Dendritic cell treated with granulocyte-macrophage colony-stimulating factor and Interleukin-4, amounts not matched to agents 40 ng/mL and 50 ng/mL, for 4 days (primary cell): ENCODE results near the gene MEGF11.

ENCODE experiments used
- H3K27ac Mint-ChIP-seq: one replicate; pipeline ENCODE4 v1.8.0; 2022; ENCODE audit warnings: mild to moderate bottlenecking, mixed read lengths
- H3K27me3 Mint-ChIP-seq: one replicate; pipeline ENCODE4 v1.8.0; 2022; ENCODE audit warnings: mild to moderate bottlenecking, mixed read lengths
- H3K36me3 Mint-ChIP-seq: one replicate; pipeline ENCODE4 v1.8.0; 2022; ENCODE audit warnings: low read depth, mixed read lengths
- H3K4me1 Mint-ChIP-seq: one replicate; pipeline ENCODE4 v1.8.0; 2022; ENCODE audit warnings: low read depth, mixed read lengths
- H3K4me3 Mint-ChIP-seq: one replicate; pipeline ENCODE4 v1.8.0; 2022; ENCODE audit warnings: mild to moderate bottlenecking, moderate library complexity, mixed read lengths
- H3K9me3 Mint-ChIP-seq: one replicate; pipeline ENCODE4 v1.8.0; 2022; ENCODE audit warnings: mixed read lengths
- intact Hi-C: fragments of 100-400 bp; cut with micrococcal nuclease; formaldehyde crosslinking; loops from one replicate; pipeline ENCODE4 v1.15.0; 2022

MEGF11 gene

DNA sequence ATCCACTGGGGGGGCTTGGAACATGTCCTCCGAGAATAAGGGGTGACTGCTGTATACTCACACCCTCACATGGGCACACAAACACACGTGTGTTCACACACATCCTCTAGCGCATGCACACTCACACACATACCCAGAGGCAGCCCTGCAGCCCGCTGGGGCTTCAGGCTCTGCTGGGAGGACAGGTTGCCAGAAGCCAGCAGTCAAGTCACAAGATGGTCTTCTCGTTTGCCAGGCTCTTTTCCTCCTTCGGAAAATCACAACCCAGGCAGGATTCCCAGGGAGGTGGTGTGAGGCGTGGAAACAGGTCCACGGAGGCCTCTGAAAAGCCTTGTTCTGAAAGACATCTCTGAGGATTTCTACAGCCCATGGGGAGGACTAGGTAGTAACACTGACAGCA is 26.8 kb downstream of the MEGF11 start:
- intact Hi-C loops, result no loop called here
- Mint-ChIP-seq H3K4me1 (no peaks in the 10 kb centered on the region), H3K27ac (no peak overlapping the region), H3K9me3 (no peaks in the 10 kb centered on the region), H3K36me3 (no peaks in the 10 kb centered on the region), H3K4me3 (no peak overlapping the region), H3K27me3 (peaks cover 4% of the 10 kb centered on the region)

GRCh38 chr15:66225656-66226274 is 27.8 kb downstream of the MEGF11 start:
- H3K9me3 Mint-ChIP-seq, result no peaks in the 10 kb centered on the region
- intact Hi-C loops, result no loop called here
- peaks cover 3% of the 10 kb centered on the region for H3K27me3 Mint-ChIP-seq
- H3K4me1 Mint-ChIP-seq, result no peaks in the 10 kb centered on the region
- H3K27ac Mint-ChIP-seq, result no peak overlapping the region
- H3K36me3 Mint-ChIP-seq, result no peaks in the 10 kb centered on the region
- no peak overlapping the region for H3K4me3 Mint-ChIP-seq

GRCh38 chr15:66224946-66225345 is 28.6 kb downstream of the MEGF11 start:
- no peaks in the 10 kb centered on the region for H3K9me3 Mint-ChIP-seq
- H3K36me3 Mint-ChIP-seq, result no peaks in the 10 kb centered on the region
- intact Hi-C loops, result no loop called here
- no peaks in the 10 kb centered on the region for H3K4me1 Mint-ChIP-seq
- no peak overlapping the region for H3K4me3 Mint-ChIP-seq
- peaks cover 3% of the 10 kb centered on the region for H3K27me3 Mint-ChIP-seq
- H3K27ac Mint-ChIP-seq, result no peak overlapping the region

DNA sequence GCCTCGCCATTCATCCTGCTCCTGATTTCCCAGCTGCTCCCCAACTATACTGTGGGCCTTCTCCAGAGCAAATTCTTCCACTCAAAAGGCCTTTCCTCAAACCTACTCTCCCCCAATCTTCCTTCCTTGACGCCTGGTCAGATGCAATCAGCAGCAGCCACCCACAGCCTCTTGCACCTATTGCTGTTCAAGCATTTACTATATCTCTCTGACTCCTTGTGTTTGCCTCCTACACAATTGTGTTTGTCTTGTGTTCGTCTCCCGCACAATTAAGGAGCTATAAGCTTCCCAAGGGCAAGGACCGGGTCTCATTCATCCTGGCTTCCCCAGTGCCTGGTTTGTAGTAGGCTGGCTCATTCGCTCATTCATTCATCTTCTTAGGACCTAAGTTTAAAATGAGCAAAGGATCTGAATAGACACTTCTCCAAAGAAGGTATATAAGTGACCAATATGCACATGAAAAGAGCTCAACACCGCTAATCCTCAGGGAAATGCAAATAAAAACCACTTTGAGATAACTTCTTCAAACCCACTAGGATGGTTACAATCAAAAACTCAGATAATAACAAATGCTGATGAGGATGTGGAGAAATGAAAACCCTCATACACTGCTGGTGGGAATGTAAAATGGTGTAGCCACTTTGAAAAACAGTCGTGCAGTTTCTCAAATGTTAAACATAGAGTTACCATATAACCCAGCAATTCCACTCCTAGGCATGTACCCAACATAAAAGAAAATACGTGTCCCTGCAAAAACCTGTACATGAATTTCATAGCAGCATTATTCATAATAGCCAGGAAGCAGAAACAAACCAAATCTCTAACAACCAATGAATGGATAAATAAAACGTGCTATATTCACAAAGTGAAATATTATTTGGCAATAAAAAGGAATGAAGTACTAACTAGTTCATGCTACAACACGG is 31.0 kb downstream of the MEGF11 start:
- Mint-ChIP-seq H3K9me3 (no peaks in the 10 kb centered on the region), H3K4me1 (no peaks in the 10 kb centered on the region), H3K27me3 (peaks cover 3% of the 10 kb centered on the region), H3K27ac (no peak overlapping the region), H3K36me3 (no peaks in the 10 kb centered on the region), H3K4me3 (no peak overlapping the region)
- intact Hi-C loops, result no loop called here

DNA sequence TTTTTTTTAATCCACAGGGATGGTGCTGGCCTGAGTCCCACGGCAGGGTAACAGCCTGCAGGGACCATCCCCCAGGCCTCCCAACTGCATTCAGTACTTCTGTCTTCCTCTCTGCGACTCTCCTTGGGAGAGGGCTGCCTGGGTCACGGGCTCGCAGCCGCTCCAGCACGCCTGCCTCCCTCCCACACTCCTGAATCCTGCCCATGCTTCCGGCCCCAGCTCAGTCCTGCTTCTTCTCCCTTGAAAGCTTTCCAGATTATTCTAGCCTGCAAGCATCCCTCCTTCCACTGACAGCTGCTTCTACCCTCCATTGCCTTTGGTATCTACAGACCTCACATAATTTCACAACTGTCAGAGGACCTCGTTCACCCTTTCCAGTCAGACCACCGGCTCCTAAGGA is 32.4 kb downstream of the MEGF11 start:
- Mint-ChIP-seq H3K27ac (no peak overlapping the region), H3K4me3 (no peak overlapping the region), H3K27me3 (peaks cover 3% of the 10 kb centered on the region), H3K9me3 (no peaks in the 10 kb centered on the region), H3K4me1 (no peaks in the 10 kb centered on the region), H3K36me3 (no peaks in the 10 kb centered on the region)
- intact Hi-C loops, result no loop called here

DNA sequence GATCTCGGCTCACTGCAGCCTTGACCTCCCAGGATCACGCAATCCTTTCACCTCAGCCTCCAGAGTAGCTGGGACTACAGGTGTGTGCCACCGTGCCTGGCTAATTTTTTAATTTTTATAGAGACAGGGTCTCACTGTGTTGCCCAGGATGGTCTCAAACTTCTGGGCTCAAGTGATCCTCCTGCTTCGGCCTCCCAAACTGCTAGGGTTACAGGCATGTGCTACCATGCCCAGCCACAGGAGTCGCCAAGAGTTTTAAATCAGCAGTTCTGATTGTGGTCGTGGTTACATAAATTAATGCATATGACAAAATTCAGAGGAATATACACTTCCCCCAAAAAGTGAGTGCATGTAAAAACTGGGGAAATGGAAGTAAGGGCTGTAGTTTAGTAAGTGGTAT is 32.9 kb downstream of the MEGF11 start:
- H3K4me1 Mint-ChIP-seq, result no peaks in the 10 kb centered on the region
- H3K27me3 Mint-ChIP-seq, result peaks cover 3% of the 10 kb centered on the region
- H3K4me3 Mint-ChIP-seq, result no peak overlapping the region
- H3K36me3 Mint-ChIP-seq, result no peaks in the 10 kb centered on the region
- H3K27ac Mint-ChIP-seq, result no peak overlapping the region
- no peaks in the 10 kb centered on the region for H3K9me3 Mint-ChIP-seq
- intact Hi-C loops, result no loop called here

GRCh38 chr15:66219339-66219738 is 34.2 kb downstream of the MEGF11 start:
- Mint-ChIP-seq H3K4me1 (no peaks in the 10 kb centered on the region), H3K36me3 (no peaks in the 10 kb centered on the region), H3K27me3 (peaks cover 3% of the 10 kb centered on the region), H3K27ac (no peak overlapping the region), H3K4me3 (no peak overlapping the region), H3K9me3 (no peaks in the 10 kb centered on the region)
- intact Hi-C loops, result no loop called here

- Mint-ChIP-seq H3K9me3 (no peaks in the 10 kb centered on the region), H3K36me3 (no peaks in the 10 kb centered on the region), H3K4me1 (no peaks in the 10 kb centered on the region), H3K4me3 (no peak overlapping the region), H3K27me3 (peaks cover 1% of the 10 kb centered on the region), H3K27ac (no peak overlapping the region)
- intact Hi-C loops, result no loop called here
Measured at GRCh38 chr15:66216806-66217205, 36.7 kb downstream of the MEGF11 start.

GRCh38 chr15:66215811-66216210 is 37.7 kb downstream of the MEGF11 start:
- intact Hi-C loops, result no loop called here

DNA sequence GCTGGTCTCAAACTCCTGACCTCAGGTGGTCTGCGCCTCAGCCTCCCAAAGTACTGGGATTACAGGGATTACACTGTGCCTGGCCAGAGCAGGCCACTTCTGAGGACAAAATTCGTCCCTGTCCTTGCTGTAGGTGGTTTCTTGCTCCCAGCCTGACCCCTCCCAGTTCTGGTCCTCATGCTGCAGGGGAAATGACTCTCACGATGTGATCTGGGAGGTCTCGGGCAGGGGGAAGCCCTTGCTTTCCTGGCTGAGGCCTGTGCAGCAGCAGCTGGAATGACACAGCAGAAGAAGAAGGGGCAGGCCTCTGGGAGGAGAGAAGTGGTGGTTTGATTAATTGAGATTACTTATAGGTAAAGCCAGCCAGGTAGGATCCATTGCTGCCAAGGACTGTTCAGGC is 39.3 kb downstream of the MEGF11 start:
- no peaks in the 10 kb centered on the region for H3K4me1 Mint-ChIP-seq
- no peaks in the 10 kb centered on the region for H3K9me3 Mint-ChIP-seq
- intact Hi-C loops, result no loop called here
- H3K4me3 Mint-ChIP-seq, result no peak overlapping the region
- no peaks in the 10 kb centered on the region for H3K36me3 Mint-ChIP-seq
- no peak overlapping the region for H3K27ac Mint-ChIP-seq
- no peaks in the 10 kb centered on the region for H3K27me3 Mint-ChIP-seq

More at GRCh38 chr15:66215811-66216210, 37.7 kb downstream of the MEGF11 start:
- H3K4me1 Mint-ChIP-seq, result no peaks in the 10 kb centered on the region
- H3K27me3 Mint-ChIP-seq, result no peaks in the 10 kb centered on the region
- H3K36me3 Mint-ChIP-seq, result no peaks in the 10 kb centered on the region
- H3K4me3 Mint-ChIP-seq, result no peak overlapping the region
- no peaks in the 10 kb centered on the region for H3K9me3 Mint-ChIP-seq
- no peak overlapping the region for H3K27ac Mint-ChIP-seq

DNA sequence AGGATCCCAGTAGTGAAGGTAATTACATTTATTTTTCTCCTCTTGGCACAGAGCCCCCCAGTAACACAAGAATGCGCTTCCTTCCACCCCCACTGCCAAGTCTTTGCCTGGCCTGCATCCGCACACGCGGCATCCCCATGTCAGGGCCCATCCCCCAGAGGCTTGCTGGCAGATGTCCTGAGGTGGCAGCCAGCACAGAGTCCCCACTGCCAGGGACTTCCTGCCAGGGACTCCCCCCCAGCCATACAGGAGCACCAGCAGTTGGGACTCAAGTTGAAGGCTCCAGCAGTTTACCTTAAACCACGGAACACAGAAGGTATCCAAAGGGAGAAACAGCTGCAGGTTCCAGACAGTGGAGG is 41.0 kb downstream of the MEGF11 start:
- H3K4me1 Mint-ChIP-seq, result no peaks in the 10 kb centered on the region
- H3K9me3 Mint-ChIP-seq, result no peaks in the 10 kb centered on the region
- no peaks in the 10 kb centered on the region for H3K36me3 Mint-ChIP-seq
- intact Hi-C loops, result no loop called here
- H3K27me3 Mint-ChIP-seq, result no peaks in the 10 kb centered on the region
- no peak overlapping the region for H3K27ac Mint-ChIP-seq
- no peak overlapping the region for H3K4me3 Mint-ChIP-seq

GRCh38 chr15:66211670-66212562 is 41.6 kb downstream of the MEGF11 start:
- H3K27ac Mint-ChIP-seq, result no peak overlapping the region

GRCh38 chr15:66210684-66211083 is 42.9 kb downstream of the MEGF11 start:
- no peak overlapping the region for H3K4me3 Mint-ChIP-seq
- no peak overlapping the region for H3K27ac Mint-ChIP-seq
- H3K9me3 Mint-ChIP-seq, result no peaks in the 10 kb centered on the region
- H3K27me3 Mint-ChIP-seq, result peaks cover 3% of the 10 kb centered on the region
- intact Hi-C loops, result no loop called here
- H3K4me1 Mint-ChIP-seq, result no peaks in the 10 kb centered on the region
- H3K36me3 Mint-ChIP-seq, result no peaks in the 10 kb centered on the region

More at GRCh38 chr15:66211670-66212562, 41.6 kb downstream of the MEGF11 start:
- no peak overlapping the region for H3K4me3 Mint-ChIP-seq
- H3K4me1 Mint-ChIP-seq, result no peaks in the 10 kb centered on the region
- H3K36me3 Mint-ChIP-seq, result no peaks in the 10 kb centered on the region
- H3K27me3 Mint-ChIP-seq, result no peaks in the 10 kb centered on the region
- intact Hi-C loops, result no loop called here
- no peaks in the 10 kb centered on the region for H3K9me3 Mint-ChIP-seq

- Mint-ChIP-seq H3K27ac (no peak overlapping the region), H3K9me3 (no peaks in the 10 kb centered on the region), H3K36me3 (no peaks in the 10 kb centered on the region), H3K4me3 (no peak overlapping the region), H3K4me1 (no peaks in the 10 kb centered on the region), H3K27me3 (peaks cover 1% of the 10 kb centered on the region)
- intact Hi-C loops, result no loop called here
Measured at GRCh38 chr15:66198757-66199156, 54.8 kb downstream of the MEGF11 start.
